ENCODE data around the gene MRPS26.

DNA sequence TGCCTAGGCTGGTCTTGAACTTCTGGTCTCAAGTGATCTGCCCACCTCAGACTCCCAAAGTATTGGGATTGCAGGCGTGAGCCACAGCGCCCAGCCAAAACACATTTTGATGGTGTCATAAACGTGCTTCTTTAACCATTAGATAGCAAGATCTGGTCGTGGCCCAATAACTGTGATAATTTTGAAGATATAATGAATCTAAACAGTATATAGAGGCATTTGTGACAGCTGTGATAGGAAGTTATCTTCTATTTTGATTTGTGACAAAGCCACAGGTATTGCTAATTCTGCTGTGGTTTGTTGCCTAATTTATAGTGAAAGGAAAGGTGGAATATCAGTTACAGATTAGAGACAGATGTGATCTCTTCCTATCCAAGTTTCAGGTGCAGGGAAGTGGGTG, 24.9 kb downstream of the MRPS26 start:
- TF ChIP-seq, protein P1, sequence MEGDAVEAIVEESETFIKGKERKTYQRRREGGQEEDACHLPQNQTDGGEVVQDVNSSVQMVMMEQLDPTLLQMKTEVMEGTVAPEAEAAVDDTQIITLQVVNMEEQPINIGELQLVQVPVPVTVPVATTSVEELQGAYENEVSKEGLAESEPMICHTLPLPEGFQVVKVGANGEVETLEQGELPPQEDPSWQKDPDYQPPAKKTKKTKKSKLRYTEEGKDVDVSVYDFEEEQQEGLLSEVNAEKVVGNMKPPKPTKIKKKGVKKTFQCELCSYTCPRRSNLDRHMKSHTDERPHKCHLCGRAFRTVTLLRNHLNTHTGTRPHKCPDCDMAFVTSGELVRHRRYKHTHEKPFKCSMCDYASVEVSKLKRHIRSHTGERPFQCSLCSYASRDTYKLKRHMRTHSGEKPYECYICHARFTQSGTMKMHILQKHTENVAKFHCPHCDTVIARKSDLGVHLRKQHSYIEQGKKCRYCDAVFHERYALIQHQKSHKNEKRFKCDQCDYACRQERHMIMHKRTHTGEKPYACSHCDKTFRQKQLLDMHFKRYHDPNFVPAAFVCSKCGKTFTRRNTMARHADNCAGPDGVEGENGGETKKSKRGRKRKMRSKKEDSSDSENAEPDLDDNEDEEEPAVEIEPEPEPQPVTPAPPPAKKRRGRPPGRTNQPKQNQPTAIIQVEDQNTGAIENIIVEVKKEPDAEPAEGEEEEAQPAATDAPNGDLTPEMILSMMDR (conservative IDR thresholded peaks at IDR 0.05; ENCODE audit: low read depth, low read length): no peak
- no peak for TF ChIP-seq EZH2 (IDR thresholded peaks at IDR 0.05; ENCODE audit: low read length, unreplicated experiment)
- TF ChIP-seq EZH2phosphoT487 (IDR thresholded peaks at IDR 0.05; ENCODE audit: borderline replicate concordance, low read length): no peak

All from PC-3 (cell line).